Loucy (cell line): Measurements from ENCODE around the gene LILRB5.
"Not testable (repeated sequence)": the region's sequence is repeated elsewhere in the genome, so short reads cannot be mapped to it uniquely, and the experiment has no call there.

Source experiments
- H2AFZ ChIP-seq: fragments of 200-600 bp; sonication (generic); 2 replicates; pipeline ENCODE4 v1.6.0; 2016; ENCODE audit warnings: antibody characterized with exemption, mild to moderate bottlenecking, low read length, moderate library complexity
- H3F3A ChIP-seq: fragments of 200-600 bp; 2 replicates; pipeline ENCODE4 v1.6.0; 2016; ENCODE audit warnings: antibody characterized with exemption, low read depth, mild to moderate bottlenecking
- H3K27me3 ChIP-seq: fragments of 200-600 bp; sonication (generic); 2 replicates; pipeline ENCODE4 v1.6.1; 2014; ENCODE audit warnings: low read length, mild to moderate bottlenecking; ENCODE audit not compliant: insufficient read depth, poor library complexity, severe bottlenecking
- H3K36me3 ChIP-seq: fragments of 200-600 bp; sonication (generic); 2 replicates; pipeline ENCODE4 v1.6.1; 2016; ENCODE audit warnings: low read length; ENCODE audit not compliant: insufficient read depth
- H3K4me1 ChIP-seq: fragments of 200-600 bp; sonication (generic); 2 replicates; pipeline ENCODE4 v1.5.1; 2014; ENCODE audit warnings: low read length, mild to moderate bottlenecking; ENCODE audit not compliant: insufficient read depth, poor library complexity, severe bottlenecking
- H3K4me2 ChIP-seq: fragments of 200-600 bp; sonication (generic); 2 replicates; pipeline ENCODE4 v1.6.0; 2014; ENCODE audit warnings: antibody characterized with exemption, low read length, low read depth, mild to moderate bottlenecking; ENCODE audit not compliant: poor library complexity, severe bottlenecking
- H3K4me3 ChIP-seq: fragments of 200-600 bp; sonication (generic); 2 replicates; pipeline ENCODE4 v1.5.1; 2014; ENCODE audit warnings: low read length, mild to moderate bottlenecking, mixed read lengths; ENCODE audit not compliant: poor library complexity, severe bottlenecking
- H3K79me2 ChIP-seq: fragments of 200-600 bp; sonication (generic); 2 replicates; pipeline ENCODE4 v1.6.1; 2014; ENCODE audit warnings: low read length; ENCODE audit not compliant: insufficient read depth
- H3K9ac ChIP-seq: fragments of 200-600 bp; sonication (generic); 2 replicates; pipeline ENCODE4 v1.6.0; 2014; ENCODE audit warnings: mild to moderate bottlenecking, low read depth, low read length, moderate library complexity; ENCODE audit not compliant: poor library complexity, severe bottlenecking
- H3K9me2 ChIP-seq: fragments of 200-600 bp; sonication (generic); replicated peaks from 2 replicates; pipeline ENCODE4 v1.6.1; 2016; ENCODE audit warnings: low read depth, low read length, mixed read lengths
- H3K9me3 ChIP-seq: fragments of 200-600 bp; sonication (generic); 2 replicates; pipeline ENCODE4 v1.6.1; 2014; ENCODE audit warnings: mild to moderate bottlenecking, antibody characterized with exemption, low read length, low read depth; ENCODE audit not compliant: insufficient read depth
- H4K20me1 ChIP-seq: fragments of 200-600 bp; sonication (generic); 2 replicates; pipeline ENCODE4 v1.6.0; 2014; ENCODE audit warnings: antibody characterized with exemption, low read length, mild to moderate bottlenecking; ENCODE audit not compliant: insufficient read depth, poor library complexity, severe bottlenecking
- CTCF ChIP-seq: fragments of 200-600 bp; sonication (generic); conservative IDR thresholded peaks from 2 replicates; pipeline ENCODE4 v1.5.1; 2014; ENCODE audit warnings: mild to moderate bottlenecking, antibody characterized with exemption, low read length
- EZH2phosphoT487 ChIP-seq: fragments of 200-600 bp; IDR thresholded peaks from 2 replicates; pipeline ENCODE4 v1.6.1; 2018; ENCODE audit warnings: antibody characterized with exemption, mild to moderate bottlenecking, moderate library complexity, borderline replicate concordance

LILRB5 gene

GRCh38 chr19:54230031-54230430, 27.0 kb downstream of the LILRB5 start:
- Histone ChIP-seq H3K4me3 (no peak overlapping the region), H3K9me2 (no peaks in the 10 kb centered on the region), H4K20me1 (no peaks in the 10 kb centered on the region), H3K4me1 (no peaks in the 10 kb centered on the region), H3K9me3 (no peaks in the 10 kb centered on the region), H3K27me3 (no peaks in the 10 kb centered on the region), H3K9ac (no peak overlapping the region), H3K79me2 (no peaks in the 10 kb centered on the region), H2AFZ (no peak overlapping the region), H3F3A (no peaks in the 10 kb centered on the region), H3K4me2 (no peak overlapping the region), H3K36me3 (no peaks in the 10 kb centered on the region)
- TF ChIP-seq EZH2phosphoT487 (no peak), CTCF (no peak)

- H3K36me3 ChIP-seq, result no peaks in the 10 kb centered on the region
- no peaks in the 10 kb centered on the region for H3F3A ChIP-seq
- no peak for TF ChIP-seq CTCF
- no peak for TF ChIP-seq EZH2phosphoT487
- no peaks in the 10 kb centered on the region for H4K20me1 ChIP-seq
- H3K79me2 ChIP-seq, result no peaks in the 10 kb centered on the region
- no peaks in the 10 kb centered on the region for H3K9me2 ChIP-seq
- H2AFZ ChIP-seq, result no peak overlapping the region
- H3K9me3 ChIP-seq, result no peaks in the 10 kb centered on the region
- H3K27me3 ChIP-seq, result no peaks in the 10 kb centered on the region
- H3K9ac ChIP-seq, result no peak overlapping the region
- H3K4me2 ChIP-seq, result no peak overlapping the region
- no peaks in the 10 kb centered on the region for H3K4me1 ChIP-seq
- no peak overlapping the region for H3K4me3 ChIP-seq
Measured at GRCh38 chr19:54229146-54229545, 27.9 kb downstream of the LILRB5 start.

GRCh38 chr19:54224619-54225018, 32.5 kb downstream of the LILRB5 start:
- not testable (repeated sequence) for H3K9ac ChIP-seq, H3K27me3 ChIP-seq, H3K9me2 ChIP-seq, H3F3A ChIP-seq, H4K20me1 ChIP-seq, H3K4me3 ChIP-seq, H3K4me2 ChIP-seq, H3K36me3 ChIP-seq, H3K4me1 ChIP-seq, H2AFZ ChIP-seq, H3K79me2 ChIP-seq, H3K9me3 ChIP-seq

- H2AFZ ChIP-seq, H3F3A ChIP-seq, H3K4me1 ChIP-seq, H3K9me2 ChIP-seq, H3K9me3 ChIP-seq, H3K79me2 ChIP-seq, H4K20me1 ChIP-seq, H3K36me3 ChIP-seq, H3K9ac ChIP-seq, H3K4me2 ChIP-seq, H3K27me3 ChIP-seq, H3K4me3 ChIP-seq: not testable (repeated sequence)
Measured at GRCh38 chr19:54223937-54224281, 33.2 kb downstream of the LILRB5 start.

- H3K79me2 ChIP-seq, H3K9me3 ChIP-seq, H3F3A ChIP-seq, H3K36me3 ChIP-seq, H3K4me2 ChIP-seq, H3K9me2 ChIP-seq, H3K9ac ChIP-seq, H3K4me3 ChIP-seq, H3K4me1 ChIP-seq, H2AFZ ChIP-seq, H4K20me1 ChIP-seq, H3K27me3 ChIP-seq: not testable (repeated sequence)
Measured at GRCh38 chr19:54223277-54223936, 33.7 kb downstream of the LILRB5 start.

- H3K9me3 ChIP-seq, H3K27me3 ChIP-seq, H3K36me3 ChIP-seq, H3K4me3 ChIP-seq, H3K79me2 ChIP-seq, H4K20me1 ChIP-seq, H3K9ac ChIP-seq, H3K9me2 ChIP-seq, H3F3A ChIP-seq, H3K4me1 ChIP-seq, H3K4me2 ChIP-seq, H2AFZ ChIP-seq: not testable (repeated sequence)
Measured at GRCh38 chr19:54222474-54223276, 34.4 kb downstream of the LILRB5 start, which contains the start of gene LILRB3. Gene LILRB3 (minus strand): TSS chr19:54223007. CDS start chr19:54222976, 31 bp downstream.
